Upper lobe of left lung (tissue), 4 donors: ENCODE measurements around the gene TPM1.

Source experiments
- EP300 ChIP-seq, 4 donors: sonication (generic); formaldehyde crosslinking; IDR thresholded peaks; one replicate each; pipeline ENCODE4 v1.5.1; 2017; ENCODE audit warnings: antibody characterized with exemption in 4 of 4, control low read depth in 2 of 4
- TF ChIP-seq, protein P1 (sequence below), 6 experiments: fragments of 450-650 bp in 4 of 6; fragments of 200-600 bp in 2 of 6; sonication (generic) in 2 of 6; IDR thresholded peaks; one replicate each; pipeline ENCODE4 v1.5.1; 2016 to 2019; ENCODE audit warnings: antibody characterized with exemption in 6 of 6

- TF ChIP-seq, protein P1, sequence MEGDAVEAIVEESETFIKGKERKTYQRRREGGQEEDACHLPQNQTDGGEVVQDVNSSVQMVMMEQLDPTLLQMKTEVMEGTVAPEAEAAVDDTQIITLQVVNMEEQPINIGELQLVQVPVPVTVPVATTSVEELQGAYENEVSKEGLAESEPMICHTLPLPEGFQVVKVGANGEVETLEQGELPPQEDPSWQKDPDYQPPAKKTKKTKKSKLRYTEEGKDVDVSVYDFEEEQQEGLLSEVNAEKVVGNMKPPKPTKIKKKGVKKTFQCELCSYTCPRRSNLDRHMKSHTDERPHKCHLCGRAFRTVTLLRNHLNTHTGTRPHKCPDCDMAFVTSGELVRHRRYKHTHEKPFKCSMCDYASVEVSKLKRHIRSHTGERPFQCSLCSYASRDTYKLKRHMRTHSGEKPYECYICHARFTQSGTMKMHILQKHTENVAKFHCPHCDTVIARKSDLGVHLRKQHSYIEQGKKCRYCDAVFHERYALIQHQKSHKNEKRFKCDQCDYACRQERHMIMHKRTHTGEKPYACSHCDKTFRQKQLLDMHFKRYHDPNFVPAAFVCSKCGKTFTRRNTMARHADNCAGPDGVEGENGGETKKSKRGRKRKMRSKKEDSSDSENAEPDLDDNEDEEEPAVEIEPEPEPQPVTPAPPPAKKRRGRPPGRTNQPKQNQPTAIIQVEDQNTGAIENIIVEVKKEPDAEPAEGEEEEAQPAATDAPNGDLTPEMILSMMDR (IDR thresholded peaks at IDR 0.05), result no peak
- TF ChIP-seq EP300 (IDR thresholded peaks at IDR 0.05), result no peak
Observed at GRCh38 chr15:63040509-63040908, 2.0 kb upstream of the TPM1 start.
